Measurements from ENCODE around the gene REXO2. TPM values are rescaled to one million over a fixed set of nuclear protein-coding genes. Genes with fewer than 3 reads are reported as not detected.

REXO2 gene
- total RNA-seq, 1 experiment from 2014 or later, result 126 TPM

DNA sequence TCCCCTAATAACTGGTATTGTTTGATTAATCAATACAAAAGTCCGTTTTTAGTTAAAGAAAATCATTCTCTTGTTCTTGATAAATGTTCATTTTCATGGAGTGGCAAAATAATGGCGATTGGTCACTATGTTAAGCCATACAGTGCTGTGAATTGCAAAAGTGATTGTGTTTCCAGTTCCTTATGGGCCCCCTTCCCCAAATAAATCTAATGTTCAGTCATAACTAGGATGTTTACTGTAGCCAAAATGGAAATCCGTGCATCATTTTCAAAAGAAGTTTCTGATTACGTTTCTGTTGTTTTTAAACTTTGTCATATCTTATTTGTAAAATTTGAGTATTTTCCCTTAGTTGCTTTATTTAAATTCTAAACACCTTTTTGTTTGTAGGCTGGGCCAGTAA, 38.0 kb upstream of the REXO2 start:
- peak overlapping the region; percentile 100 for H3K27ac Mint-ChIP-seq (ENCODE audit: low read depth, unreplicated experiment)
- intact Hi-C loops (cut with micrococcal nuclease), result loop anchor here (2.0 to 5.0 kb wide), 3 partner anchors 53 to 104 kb away; partner anchors contain the start of gene NNMT
- no TSS peak for BruUV-seq (replicated peaks)
- no peaks in the 10 kb centered on the region for H3K9me3 Mint-ChIP-seq (ENCODE audit: unreplicated experiment)
- CTCF ChIA-PET, result interaction anchor here (1.0 kb wide), 1 partner anchor 17 kb away, joined by 3 read pairs; no protein-coding TSS in a partner anchor
- POLR2A ChIA-PET, result interaction anchor here (0.9 to 1.4 kb wide), 4 partner anchors 10 to 105 kb away, joined by 3 to 8 read pairs (median 3); partner anchors contain the start of genes NNMT and REXO2
- no peaks in the 10 kb centered on the region for H3K27me3 Mint-ChIP-seq (ENCODE audit: insufficient read depth, unreplicated experiment)
- peaks cover 28% of the 10 kb centered on the region for H3K36me3 Mint-ChIP-seq (ENCODE audit: insufficient read depth, unreplicated experiment)
- DNase-seq (ENCODE audit: unreplicated experiment), result no peak
- TF ChIP-seq, protein P1, sequence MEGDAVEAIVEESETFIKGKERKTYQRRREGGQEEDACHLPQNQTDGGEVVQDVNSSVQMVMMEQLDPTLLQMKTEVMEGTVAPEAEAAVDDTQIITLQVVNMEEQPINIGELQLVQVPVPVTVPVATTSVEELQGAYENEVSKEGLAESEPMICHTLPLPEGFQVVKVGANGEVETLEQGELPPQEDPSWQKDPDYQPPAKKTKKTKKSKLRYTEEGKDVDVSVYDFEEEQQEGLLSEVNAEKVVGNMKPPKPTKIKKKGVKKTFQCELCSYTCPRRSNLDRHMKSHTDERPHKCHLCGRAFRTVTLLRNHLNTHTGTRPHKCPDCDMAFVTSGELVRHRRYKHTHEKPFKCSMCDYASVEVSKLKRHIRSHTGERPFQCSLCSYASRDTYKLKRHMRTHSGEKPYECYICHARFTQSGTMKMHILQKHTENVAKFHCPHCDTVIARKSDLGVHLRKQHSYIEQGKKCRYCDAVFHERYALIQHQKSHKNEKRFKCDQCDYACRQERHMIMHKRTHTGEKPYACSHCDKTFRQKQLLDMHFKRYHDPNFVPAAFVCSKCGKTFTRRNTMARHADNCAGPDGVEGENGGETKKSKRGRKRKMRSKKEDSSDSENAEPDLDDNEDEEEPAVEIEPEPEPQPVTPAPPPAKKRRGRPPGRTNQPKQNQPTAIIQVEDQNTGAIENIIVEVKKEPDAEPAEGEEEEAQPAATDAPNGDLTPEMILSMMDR (IDR thresholded peaks at IDR 0.05; ENCODE audit: unreplicated experiment), result no peak
- H3K4me3 Mint-ChIP-seq (ENCODE audit: unreplicated experiment), result peak overlapping the region; percentile 92
- peaks cover 39% of the 10 kb centered on the region for H3K4me1 Mint-ChIP-seq (ENCODE audit: insufficient read depth, unreplicated experiment)

DNA sequence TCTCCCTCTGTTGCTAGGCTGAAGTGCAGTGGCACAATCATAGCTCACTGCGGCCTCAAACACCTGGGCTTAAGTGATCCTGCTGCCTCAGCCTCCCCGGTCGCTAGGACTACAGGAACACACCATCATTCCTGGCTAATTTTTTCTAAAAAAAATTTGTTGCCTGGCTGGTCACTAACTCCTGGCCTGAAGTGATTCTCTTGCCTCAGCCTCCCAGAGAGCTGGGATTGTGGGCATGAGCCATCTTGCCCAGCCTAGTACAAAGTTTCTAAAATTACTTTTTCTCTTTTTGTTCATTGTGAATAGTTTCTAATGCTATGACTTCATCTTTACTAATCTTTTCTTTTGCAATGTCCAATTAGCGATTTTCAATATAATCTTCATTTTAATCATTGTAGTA, 26.3 kb upstream of the REXO2 start:
- no peaks in the 10 kb centered on the region for H3K27me3 Mint-ChIP-seq (ENCODE audit: insufficient read depth, unreplicated experiment)
- TF ChIP-seq, protein P1 (IDR thresholded peaks at IDR 0.05; ENCODE audit: unreplicated experiment), result no peak
- POLR2A ChIA-PET, result interaction anchor here (1.1 to 2.6 kb wide), 3 partner anchors 10 to 26 kb away, joined by 3 to 15 read pairs (median 5); partner anchors contain the start of genes C11orf71, RBM7 and REXO2
- DNase-seq (ENCODE audit: unreplicated experiment), result no peak
- no peak overlapping the region for H3K27ac Mint-ChIP-seq (ENCODE audit: low read depth, unreplicated experiment)
- no TSS peak for BruUV-seq (replicated peaks)
- H3K4me1 Mint-ChIP-seq (ENCODE audit: insufficient read depth, unreplicated experiment), result peaks cover 14% of the 10 kb centered on the region
- intact Hi-C loops (cut with micrococcal nuclease), result no loop called here
- peaks cover 43% of the 10 kb centered on the region for H3K36me3 Mint-ChIP-seq (ENCODE audit: insufficient read depth, unreplicated experiment)
- H3K9me3 Mint-ChIP-seq (ENCODE audit: unreplicated experiment), result no peaks in the 10 kb centered on the region
- H3K4me3 Mint-ChIP-seq (ENCODE audit: unreplicated experiment), result no peak overlapping the region
- CTCF ChIA-PET, result no interaction called here

DNA sequence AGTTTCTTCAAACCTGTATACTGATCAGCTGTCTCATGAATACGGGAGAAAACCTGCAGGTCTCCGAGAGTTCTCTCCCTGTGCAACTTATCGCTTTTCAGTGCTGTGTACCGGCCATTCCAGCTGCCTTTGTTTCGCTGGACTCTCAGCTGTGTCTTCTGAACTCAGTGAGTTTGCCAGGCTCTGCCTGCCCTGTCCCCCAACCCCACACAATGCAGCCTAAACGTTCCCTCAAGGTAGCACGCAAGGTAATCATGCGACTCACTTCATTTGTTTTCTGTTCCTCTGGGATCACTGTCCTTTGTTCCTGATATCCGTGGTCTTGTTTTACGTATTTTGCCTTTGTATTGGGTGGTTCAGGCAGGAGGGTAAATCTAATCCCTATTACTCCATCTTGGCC, 25.3 kb upstream of the REXO2 start:
- peaks cover 14% of the 10 kb centered on the region for H3K4me1 Mint-ChIP-seq (ENCODE audit: insufficient read depth, unreplicated experiment)
- TF ChIP-seq, protein P1 (IDR thresholded peaks at IDR 0.05; ENCODE audit: unreplicated experiment), result no peak
- CTCF ChIA-PET, result interaction anchor here (0.6 kb wide), 1 partner anchor 10 kb away, joined by 3 read pairs; no protein-coding TSS in a partner anchor
- no peak overlapping the region for H3K4me3 Mint-ChIP-seq (ENCODE audit: unreplicated experiment)
- H3K9me3 Mint-ChIP-seq (ENCODE audit: unreplicated experiment), result no peaks in the 10 kb centered on the region
- H3K36me3 Mint-ChIP-seq (ENCODE audit: insufficient read depth, unreplicated experiment), result peaks cover 35% of the 10 kb centered on the region
- intact Hi-C loops (cut with micrococcal nuclease), result no loop called here
- no peaks in the 10 kb centered on the region for H3K27me3 Mint-ChIP-seq (ENCODE audit: insufficient read depth, unreplicated experiment)
- no TSS peak for BruUV-seq (replicated peaks)
- H3K27ac Mint-ChIP-seq (ENCODE audit: low read depth, unreplicated experiment), result no peak overlapping the region
- POLR2A ChIA-PET, result interaction anchor here (0.6 kb wide), 1 partner anchor 72 kb away, joined by 4 read pairs; no protein-coding TSS in a partner anchor
- DNase-seq (ENCODE audit: unreplicated experiment), result no peak

DNA sequence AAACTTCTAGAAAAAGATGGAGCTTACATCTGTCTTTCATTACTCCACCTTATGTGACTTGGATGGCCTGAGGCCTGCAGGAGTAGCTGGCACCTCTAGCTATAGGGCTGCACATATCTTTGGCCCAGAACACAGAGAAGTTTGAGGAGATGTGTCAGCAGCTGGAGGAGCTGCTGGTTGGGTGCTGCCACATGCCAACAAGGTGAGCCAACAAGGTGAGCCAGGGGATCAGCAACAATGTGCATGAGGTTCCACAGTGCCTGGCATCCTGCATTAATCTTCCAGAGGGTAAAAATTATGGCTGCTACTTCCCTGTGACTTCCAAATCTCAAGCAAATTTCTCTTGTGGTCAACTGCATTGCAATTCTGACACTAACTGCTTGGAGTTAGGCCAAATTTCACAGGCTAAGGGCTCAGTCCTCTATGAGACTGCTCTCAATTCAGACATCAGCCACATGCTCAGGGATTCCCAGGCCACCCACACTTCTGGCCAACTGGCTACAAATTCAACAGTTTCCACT, 22.8 kb upstream of the REXO2 start:
- H3K4me3 Mint-ChIP-seq (ENCODE audit: unreplicated experiment), result no peak overlapping the region
- no peaks in the 10 kb centered on the region for H3K9me3 Mint-ChIP-seq (ENCODE audit: unreplicated experiment)
- TF ChIP-seq, protein P1 (IDR thresholded peaks at IDR 0.05; ENCODE audit: unreplicated experiment), result no peak
- no peaks in the 10 kb centered on the region for H3K27me3 Mint-ChIP-seq (ENCODE audit: insufficient read depth, unreplicated experiment)
- POLR2A ChIA-PET, result interaction anchor here (0.6 to 3.1 kb wide), 9 partner anchors 10 to 356 kb away, joined by 3 to 30 read pairs (median 3); partner anchors contain the start of genes C11orf71, NNMT, RBM7 and REXO2
- peaks cover 19% of the 10 kb centered on the region for H3K36me3 Mint-ChIP-seq (ENCODE audit: insufficient read depth, unreplicated experiment)
- DNase-seq (ENCODE audit: unreplicated experiment), result peak; percentile 46
- CTCF ChIA-PET, result interaction anchor here (0.6 kb wide), 1 partner anchor 421 kb away, joined by 4 read pairs; no protein-coding TSS in a partner anchor
- no TSS peak for BruUV-seq (replicated peaks)
- peak overlapping the region; percentile 74 for H3K27ac Mint-ChIP-seq (ENCODE audit: low read depth, unreplicated experiment)
- peaks cover 14% of the 10 kb centered on the region for H3K4me1 Mint-ChIP-seq (ENCODE audit: insufficient read depth, unreplicated experiment)
- intact Hi-C loops (cut with micrococcal nuclease), result no loop called here

Data from MCF 10A (cell line).